GM21576 (cell line): ENCODE measurements around the gene C11orf97.

ENCODE experiments used
- ATAC-seq: cut with Tn5 transposase; IDR thresholded peaks from one replicate; pipeline ENCODE4 v1.9.1; 2021; ENCODE audit warnings: mild to moderate bottlenecking, moderate library complexity; ENCODE audit not compliant: unreplicated experiment

The C11orf97 gene

DNA sequence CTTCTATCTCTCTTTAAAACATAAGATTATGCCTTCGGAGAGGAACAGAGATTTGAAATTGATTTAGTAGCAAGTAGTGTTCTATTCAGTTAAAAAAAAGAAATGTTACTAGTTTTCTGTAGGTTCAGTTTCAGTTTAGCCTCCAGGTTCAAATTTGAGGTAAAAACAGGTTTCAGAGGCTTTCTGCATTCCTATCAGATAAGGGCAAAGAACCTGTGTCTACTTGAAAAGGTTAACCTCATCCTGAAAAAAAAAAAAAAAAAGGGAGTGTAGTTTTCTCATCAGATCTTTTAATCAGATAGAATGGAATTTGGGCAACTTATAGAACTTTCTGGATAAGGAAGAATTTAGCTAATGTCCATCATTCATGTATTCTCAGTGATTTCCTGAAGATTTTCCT, 12.1 kb downstream of the C11orf97 start:
- ATAC-seq, result no peak

- ATAC-seq, result no peak
These were observed 13.5 kb downstream of the C11orf97 start for GRCh38 chr11:94525546-94526324.

GRCh38 chr11:94526645-94527438, 14.6 kb downstream of the C11orf97 start:
- no peak for ATAC-seq

GRCh38 chr11:94528551-94528950, 16.3 kb downstream of the C11orf97 start:
- ATAC-seq, result no peak

- ATAC-seq, result no peak
These were observed 19.9 kb downstream of the C11orf97 start for GRCh38 chr11:94532211-94532610.

- ATAC-seq, result no peak
These were observed 20.9 kb downstream of the C11orf97 start for GRCh38 chr11:94533206-94533605.

- no peak for ATAC-seq
These were observed 21.7 kb downstream of the C11orf97 start for GRCh38 chr11:94533696-94534630.

- no peak for ATAC-seq
These were observed 24.1 kb downstream of the C11orf97 start for GRCh38 chr11:94536386-94536785.

DNA sequence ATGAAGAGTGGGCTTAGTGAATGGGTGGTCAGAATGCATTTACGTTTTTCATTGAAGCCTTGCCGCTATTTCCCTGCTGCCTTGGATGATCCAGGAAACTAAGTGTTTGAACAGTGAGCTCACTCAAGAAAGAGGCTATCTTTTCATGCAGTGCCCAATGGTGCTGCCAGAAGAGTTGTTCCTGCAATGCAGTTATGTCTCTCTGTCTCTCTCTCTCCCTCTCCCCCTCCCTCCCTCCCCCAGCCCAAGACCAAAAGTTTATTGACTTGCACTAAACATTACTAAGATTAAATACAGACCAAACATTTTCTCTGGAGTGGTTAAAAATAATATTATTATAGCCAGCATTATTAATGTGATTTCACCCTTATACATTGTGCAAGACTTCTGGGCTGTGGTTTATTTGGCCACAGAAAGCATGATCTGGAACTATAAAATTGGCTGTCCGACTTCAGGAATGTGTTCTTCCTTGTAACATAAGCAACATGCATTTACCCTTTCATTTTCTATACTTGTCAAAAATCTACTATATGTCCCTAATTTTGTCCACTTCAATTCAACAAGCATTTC, 24.9 kb downstream of the C11orf97 start:
- no peak for ATAC-seq

DNA sequence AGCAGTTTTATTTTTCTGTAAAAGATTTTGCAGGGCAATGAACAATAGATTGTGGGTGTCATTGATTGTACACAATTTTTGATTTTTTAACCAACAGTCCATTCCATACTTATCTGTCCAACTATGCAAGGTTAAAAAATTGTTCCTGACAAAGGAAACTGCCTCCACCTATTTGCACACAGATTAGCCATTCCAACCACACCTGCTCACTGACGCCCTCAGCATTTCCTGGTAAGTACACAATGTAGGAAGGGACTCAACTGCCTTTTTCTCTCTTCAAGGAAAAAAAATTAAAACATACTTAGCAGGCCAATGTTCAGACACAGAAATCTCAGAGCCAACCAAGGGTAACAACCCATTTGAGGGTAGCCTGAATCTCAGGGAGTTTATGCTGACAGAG, 27.2 kb downstream of the C11orf97 start:
- no peak for ATAC-seq

- ATAC-seq, result peak; percentile 86
These were observed 31.7 kb downstream of the C11orf97 start, which contains the start of gene FUT4 for GRCh38 chr11:94543695-94544645. TSS of gene FUT4 (plus strand) at chr11:94543921. CDS start at chr11:94544134, 213 bp downstream.

GRCh38 chr11:94544646-94545263, 32.5 kb downstream of the C11orf97 start:
- peak; percentile 1 for ATAC-seq

GRCh38 chr11:94545264-94546161, 33.3 kb downstream of the C11orf97 start:
- ATAC-seq, result no peak

DNA sequence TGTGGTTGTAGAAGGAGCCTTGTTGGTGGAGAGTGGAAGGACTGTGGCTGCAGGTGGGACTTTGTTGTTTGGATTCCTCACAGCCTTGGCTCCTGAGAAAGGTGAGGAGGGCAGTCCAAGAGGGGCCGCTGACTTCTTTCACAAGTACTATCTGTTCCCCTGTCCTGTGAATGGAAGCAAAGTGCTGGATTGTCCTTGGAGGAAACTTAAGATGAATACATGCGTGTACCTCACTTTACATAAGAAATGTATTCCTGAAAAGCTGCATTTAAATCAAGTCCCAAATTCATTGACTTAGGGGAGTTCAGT, 33.9 kb downstream of the C11orf97 start:
- ATAC-seq, result no peak

DNA sequence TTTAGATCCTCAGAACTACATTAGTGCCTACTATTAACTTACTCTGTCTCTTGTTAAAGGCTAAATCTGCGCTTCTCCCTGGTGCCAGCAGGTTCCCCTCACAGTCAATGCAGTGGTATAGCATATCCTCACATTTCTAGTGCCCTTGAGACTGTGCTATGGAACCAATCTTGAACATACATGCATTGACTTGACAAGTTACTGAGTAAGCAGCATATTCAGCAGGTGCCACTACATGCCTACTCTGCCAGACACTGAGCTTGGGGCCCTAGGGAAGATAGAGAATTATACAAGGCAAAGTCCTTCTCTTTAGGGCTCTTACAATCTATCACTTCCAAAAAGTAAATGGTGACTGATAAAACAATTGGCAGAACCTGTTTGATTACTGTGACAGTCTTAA, 34.6 kb downstream of the C11orf97 start:
- ATAC-seq, result no peak

GRCh38 chr11:94549146-94549545, 36.9 kb downstream of the C11orf97 start:
- ATAC-seq, result no peak

DNA sequence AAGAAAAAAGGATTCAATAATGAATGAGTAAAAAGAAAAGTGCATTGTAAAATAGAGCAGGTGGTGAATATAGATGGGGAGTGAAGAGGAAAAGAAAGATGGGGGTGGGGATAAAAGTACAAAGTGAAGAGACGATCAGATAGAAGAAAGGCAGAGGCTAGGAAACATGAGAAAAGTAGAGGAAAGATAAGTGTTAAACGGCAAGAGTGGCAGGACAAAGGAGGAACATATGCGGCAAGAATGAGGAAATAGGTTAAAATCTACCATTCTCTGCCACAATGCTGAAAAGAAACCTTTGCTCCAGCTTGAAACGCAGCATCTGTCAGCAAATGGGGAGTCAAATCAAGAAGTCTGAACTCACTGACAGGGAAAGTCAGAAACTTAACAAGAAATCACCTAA, 38.3 kb downstream of the C11orf97 start:
- ATAC-seq, result no peak

- no peak for ATAC-seq
These were observed 41.7 kb downstream of the C11orf97 start for GRCh38 chr11:94553938-94554337.
